ENCODE data around the gene GABRA4.

The GABRA4 gene

GRCh38 chr4:46979283-46979682 is 14.1 kb downstream of the GABRA4 start:
- DNase-seq (ENCODE audit: low read depth): no peak

GRCh38 chr4:46977245-46977644 is 16.1 kb downstream of the GABRA4 start:
- DNase-seq (ENCODE audit: low read depth): no peak

- DNase-seq (ENCODE audit: low read depth): no peak
Observed at GRCh38 chr4:46975812-46976553, 17.4 kb downstream of the GABRA4 start.

GRCh38 chr4:46974891-46975543 is 18.4 kb downstream of the GABRA4 start:
- no peak for DNase-seq (ENCODE audit: low read depth)

- no peak for DNase-seq (ENCODE audit: low read depth)
Observed at GRCh38 chr4:46968847-46969246, 24.5 kb downstream of the GABRA4 start.

- DNase-seq (ENCODE audit: low read depth): no peak
Observed at GRCh38 chr4:46967631-46968030, 25.8 kb downstream of the GABRA4 start.

GRCh38 chr4:46958742-46959488 is 34.5 kb downstream of the GABRA4 start:
- DNase-seq (ENCODE audit: low read depth): no peak

GRCh38 chr4:46956451-46956850 is 36.9 kb downstream of the GABRA4 start:
- no peak for DNase-seq (ENCODE audit: low read depth)

GRCh38 chr4:46955601-46956000 is 37.8 kb downstream of the GABRA4 start:
- DNase-seq (ENCODE audit: low read depth): no peak

- no peak for DNase-seq (ENCODE audit: low read depth)
Observed at GRCh38 chr4:46954643-46955042, 38.7 kb downstream of the GABRA4 start.

GRCh38 chr4:46953564-46953963 is 39.8 kb downstream of the GABRA4 start:
- DNase-seq (ENCODE audit: low read depth): no peak

GRCh38 chr4:46952451-46952850 is 40.9 kb downstream of the GABRA4 start:
- no peak for DNase-seq (ENCODE audit: low read depth)

GRCh38 chr4:46950826-46951225 is 42.6 kb downstream of the GABRA4 start:
- DNase-seq (ENCODE audit: low read depth): no peak

- DNase-seq (ENCODE audit: low read depth): no peak
Observed at GRCh38 chr4:46949822-46950221, 43.6 kb downstream of the GABRA4 start.

GRCh38 chr4:46947541-46947940 is 45.8 kb downstream of the GABRA4 start:
- no peak for DNase-seq (ENCODE audit: low read depth)

- no peak for DNase-seq (ENCODE audit: low read depth)
Observed at GRCh38 chr4:46946919-46947536, 46.4 kb downstream of the GABRA4 start.

- no peak for DNase-seq (ENCODE audit: low read depth)
Observed at GRCh38 chr4:46945062-46945461, 48.3 kb downstream of the GABRA4 start.

- DNase-seq (ENCODE audit: low read depth): no peak
Observed at GRCh38 chr4:46944345-46944744, 49.0 kb downstream of the GABRA4 start.

- DNase-seq (ENCODE audit: low read depth): no peak
Observed at GRCh38 chr4:46937493-46937892, 55.9 kb downstream of the GABRA4 start.

- no peak for DNase-seq (ENCODE audit: low read depth)
Observed at GRCh38 chr4:46934726-46935125, 58.7 kb downstream of the GABRA4 start.

- DNase-seq (ENCODE audit: low read depth): no peak
Observed at GRCh38 chr4:46933686-46934085, 59.7 kb downstream of the GABRA4 start.

GRCh38 chr4:46931981-46932380 is 61.4 kb downstream of the GABRA4 start:
- DNase-seq (ENCODE audit: low read depth): no peak

GRCh38 chr4:46930891-46931290 is 62.5 kb downstream of the GABRA4 start:
- DNase-seq (ENCODE audit: low read depth): no peak
